GM13977 (cell line): ENCODE results near the gene DEDD2.

ENCODE experiments used
- DNase-seq: peaks from one replicate; pipeline ENCODE4 v3.0.0; 2012; ENCODE audit warnings: low spot score
- in situ Hi-C: fragments of 300-500 bp; cut with MboI; formaldehyde crosslinking; loops from one replicate; pipeline ENCODE4 v1.12.0; 2022; ENCODE audit warnings: low sequenced_read_pairs, low pct_unique_long_range_greater_than_20kb, mixed read lengths, inconsistent platforms; ENCODE audit not compliant: unreplicated experiment
- TF ChIP-seq, protein P1 (sequence below): IDR thresholded peaks from 2 replicates; pipeline ENCODE4 v1.5.1; 2012; ENCODE audit warnings: mild to moderate bottlenecking, control low read depth; ENCODE audit not compliant: insufficient read depth; ENCODE audit errors: extremely low read depth, missing control alignments

The DEDD2 gene

DNA sequence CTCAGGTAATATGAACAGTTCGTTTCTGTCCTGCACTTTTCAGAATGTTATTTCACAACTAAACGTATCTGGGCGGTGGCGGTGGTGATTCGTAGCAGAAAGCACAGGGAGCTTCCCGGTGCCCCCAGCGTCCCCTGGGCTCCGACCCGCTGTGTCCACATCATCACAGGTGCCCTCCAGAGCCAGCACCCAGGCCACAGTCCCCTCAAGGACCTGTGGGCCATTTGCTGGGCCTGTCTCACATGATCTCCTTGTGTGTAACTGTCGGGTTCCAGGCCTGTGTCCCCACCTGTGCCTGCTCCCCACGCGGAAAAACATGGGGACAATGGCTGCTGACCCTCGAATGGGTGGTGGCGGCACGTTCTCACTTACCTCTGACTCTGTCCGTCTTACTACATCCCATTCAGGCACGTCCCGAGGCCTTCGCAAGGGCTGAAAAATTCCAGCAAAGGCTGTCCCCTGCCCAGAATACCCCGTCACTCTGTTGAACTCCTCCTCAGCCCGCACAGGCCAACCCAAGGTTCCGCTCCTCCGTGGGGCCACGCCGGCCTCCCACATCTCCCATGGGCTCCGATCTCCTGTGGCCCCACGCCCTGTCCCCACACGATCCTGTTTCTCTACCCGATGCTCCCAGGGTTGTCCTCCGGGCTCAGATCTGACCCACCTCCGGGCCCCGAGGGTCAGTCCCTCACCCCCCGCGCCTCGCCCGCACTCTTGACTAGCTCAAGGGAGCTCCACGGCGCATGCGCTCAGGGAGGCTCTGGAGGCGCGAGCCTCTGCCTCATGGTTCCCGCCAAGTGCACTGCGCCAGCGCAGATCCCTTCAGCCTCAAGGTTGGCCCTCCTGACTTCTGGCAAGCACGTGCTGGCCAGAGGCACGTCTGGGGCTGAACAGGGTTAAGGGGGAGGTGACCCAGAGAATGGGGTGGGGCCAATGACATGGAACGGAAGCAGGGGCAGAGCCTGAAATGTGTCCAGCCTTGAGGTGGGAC is 21.2 kb downstream of the DEDD2 start:
- TF ChIP-seq, protein P1, sequence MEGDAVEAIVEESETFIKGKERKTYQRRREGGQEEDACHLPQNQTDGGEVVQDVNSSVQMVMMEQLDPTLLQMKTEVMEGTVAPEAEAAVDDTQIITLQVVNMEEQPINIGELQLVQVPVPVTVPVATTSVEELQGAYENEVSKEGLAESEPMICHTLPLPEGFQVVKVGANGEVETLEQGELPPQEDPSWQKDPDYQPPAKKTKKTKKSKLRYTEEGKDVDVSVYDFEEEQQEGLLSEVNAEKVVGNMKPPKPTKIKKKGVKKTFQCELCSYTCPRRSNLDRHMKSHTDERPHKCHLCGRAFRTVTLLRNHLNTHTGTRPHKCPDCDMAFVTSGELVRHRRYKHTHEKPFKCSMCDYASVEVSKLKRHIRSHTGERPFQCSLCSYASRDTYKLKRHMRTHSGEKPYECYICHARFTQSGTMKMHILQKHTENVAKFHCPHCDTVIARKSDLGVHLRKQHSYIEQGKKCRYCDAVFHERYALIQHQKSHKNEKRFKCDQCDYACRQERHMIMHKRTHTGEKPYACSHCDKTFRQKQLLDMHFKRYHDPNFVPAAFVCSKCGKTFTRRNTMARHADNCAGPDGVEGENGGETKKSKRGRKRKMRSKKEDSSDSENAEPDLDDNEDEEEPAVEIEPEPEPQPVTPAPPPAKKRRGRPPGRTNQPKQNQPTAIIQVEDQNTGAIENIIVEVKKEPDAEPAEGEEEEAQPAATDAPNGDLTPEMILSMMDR, result no peak
- in situ Hi-C loops, result no loop called here

DNA sequence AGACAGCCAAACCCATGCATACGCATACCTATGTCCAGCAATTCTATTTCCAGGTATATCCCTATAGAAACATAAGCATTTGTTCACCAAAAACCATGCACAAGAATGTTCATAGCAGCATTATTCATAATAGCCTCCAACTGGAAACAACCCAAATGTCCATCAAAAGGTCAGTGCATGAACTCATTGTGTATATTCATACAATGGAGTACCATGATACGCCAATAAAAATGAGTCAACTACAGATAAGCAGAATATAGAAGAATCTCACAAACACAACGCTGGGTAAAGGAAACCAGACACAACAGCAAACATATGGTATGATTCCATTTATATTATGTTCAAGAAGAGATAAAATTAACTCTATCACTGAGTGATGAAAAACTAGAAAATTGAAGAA is 23.8 kb downstream of the DEDD2 start:
- DNase-seq, result no peak
- TF ChIP-seq, protein P1, result no peak
- in situ Hi-C loops, result no loop called here

More for the DNA sequence above, 21.2 kb downstream of the DEDD2 start:
- DNase-seq, result no peak

DNA sequence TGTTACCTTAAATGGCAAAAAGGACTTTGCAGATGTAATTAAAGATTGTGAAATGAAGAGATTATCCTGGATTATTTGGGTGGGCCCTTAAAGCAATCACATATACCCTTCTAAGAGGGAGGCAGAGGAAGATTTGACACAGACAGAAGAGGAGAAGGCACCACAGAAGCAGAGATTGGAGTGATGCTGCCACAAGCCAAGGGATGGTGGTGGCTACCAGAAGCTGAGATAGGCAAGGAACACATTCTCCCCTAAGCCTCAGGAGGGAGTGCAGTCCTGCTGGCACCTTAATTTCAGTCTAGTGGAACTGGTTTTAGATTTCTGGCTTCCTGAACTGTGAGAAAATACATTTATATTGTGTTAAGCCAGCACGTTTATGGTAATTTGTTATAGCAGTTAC is 24.2 kb downstream of the DEDD2 start:
- in situ Hi-C loops, result no loop called here
- TF ChIP-seq, protein P1, result no peak
- DNase-seq, result no peak

DNA sequence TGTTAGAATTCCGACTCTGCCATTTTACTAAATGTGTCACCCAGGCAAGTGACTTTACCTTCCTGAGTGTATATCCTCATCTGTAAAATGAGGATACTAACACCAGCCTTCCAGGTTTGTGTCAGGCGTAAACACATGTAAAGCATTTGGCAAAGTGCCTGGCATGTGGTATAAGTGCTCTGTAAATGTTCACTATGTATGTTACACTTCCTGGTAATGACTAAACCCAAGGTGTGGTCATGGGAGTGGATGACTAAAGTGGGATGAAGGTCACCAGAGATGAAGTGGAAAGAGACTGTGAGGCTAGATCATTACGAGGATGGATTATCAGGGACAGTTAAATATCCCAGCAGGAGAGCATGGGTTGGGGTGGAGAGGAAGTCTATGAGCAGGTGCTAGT is 25.6 kb downstream of the DEDD2 start:
- TF ChIP-seq, protein P1, result no peak
- DNase-seq, result no peak
- in situ Hi-C loops, result no loop called here

DNA sequence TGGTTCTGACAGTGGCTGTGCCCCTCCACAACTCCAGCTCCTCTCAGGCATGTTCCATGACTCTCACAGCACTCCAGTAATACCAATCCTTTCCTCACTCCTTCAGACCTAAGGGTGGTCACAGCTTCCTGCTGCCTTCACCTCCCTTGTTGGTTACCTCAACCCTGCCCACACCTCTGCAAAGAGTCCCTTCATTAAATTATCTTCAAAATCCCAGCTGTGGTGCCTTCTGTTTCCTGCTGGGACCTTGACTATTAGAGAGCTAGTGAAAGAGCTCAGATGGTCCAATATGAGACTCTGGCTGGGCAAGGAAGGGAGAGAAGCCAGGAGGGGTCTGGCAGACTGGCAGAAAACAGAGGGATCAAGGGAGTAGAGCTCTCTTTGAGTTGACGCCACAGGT is 26.1 kb downstream of the DEDD2 start:
- TF ChIP-seq, protein P1, result no peak
- no peak for DNase-seq
- in situ Hi-C loops, result no loop called here

DNA sequence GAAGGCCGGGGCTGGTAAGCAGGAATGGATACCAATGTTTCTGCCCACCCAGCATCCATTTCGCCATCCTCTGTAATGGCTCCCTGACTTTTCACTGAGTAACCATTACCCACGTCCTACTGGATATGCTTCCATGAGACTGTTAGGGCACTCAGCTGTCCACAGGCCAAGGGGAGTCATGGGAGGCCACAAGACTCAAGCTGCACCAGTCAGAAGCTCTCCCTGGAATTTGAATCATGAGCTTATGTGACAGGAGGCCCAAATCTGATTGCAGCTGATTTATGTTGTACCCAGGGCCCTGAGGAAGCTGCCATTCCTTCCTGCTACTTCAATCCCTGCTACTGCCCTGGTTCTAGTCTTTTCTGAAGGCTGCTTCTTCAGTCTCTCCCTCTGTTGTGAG is 28.3 kb downstream of the DEDD2 start:
- in situ Hi-C loops, result loop anchor here (5.0 kb wide), 1 partner anchor 77 kb away; no protein-coding TSS in a partner anchor
- TF ChIP-seq, protein P1, result no peak
- DNase-seq, result no peak
